H9 (cell line): Measurements from ENCODE around the gene PAK5. TPM values are rescaled to one million over a fixed set of nuclear protein-coding genes. Genes with fewer than 3 reads are reported as not detected.
A peak's percentile ranks its signal among the peaks of the same experiment; 100 is the strongest.

ENCODE experiments used
- DNase-seq: peaks from one replicate; pipeline ENCODE4 v3.0.0-alpha.2; 2017
- H2AFZ ChIP-seq: one replicate; pipeline ENCODE4 v1.6.1; 2013; ENCODE audit warnings: mild to moderate bottlenecking, low read length, control low read depth, moderate library complexity
- H2AK5ac ChIP-seq: 2 replicates; pipeline ENCODE4 v1.6.1; 2013; ENCODE audit warnings: low read length, control low read depth, mixed read lengths; ENCODE audit not compliant: insufficient read length
- H2BK120ac ChIP-seq: one replicate; pipeline ENCODE4 v1.6.1; 2013; ENCODE audit warnings: low read depth, mild to moderate bottlenecking, low read length, control low read depth, inconsistent platforms; ENCODE audit not compliant: poor library complexity, severe bottlenecking
- H2BK12ac ChIP-seq: 2 replicates; pipeline ENCODE4 v1.6.1; 2013; ENCODE audit warnings: low read length, control low read depth, mixed read lengths, low read depth; ENCODE audit not compliant: insufficient read length
- H2BK15ac ChIP-seq: 2 replicates; pipeline ENCODE4 v1.6.1; 2013; ENCODE audit warnings: low read depth, low read length, control low read depth
- H2BK20ac ChIP-seq: one replicate; pipeline ENCODE4 v1.6.1; 2013; ENCODE audit warnings: low read depth, mild to moderate bottlenecking, low read length, control low read depth, inconsistent platforms; ENCODE audit not compliant: poor library complexity, severe bottlenecking
- H2BK5ac ChIP-seq: 2 replicates; pipeline ENCODE4 v1.6.1; 2013; ENCODE audit warnings: low read length, control low read depth, mixed read lengths; ENCODE audit not compliant: insufficient read length
- H3K14ac ChIP-seq: 2 replicates; pipeline ENCODE4 v1.6.1; 2013; ENCODE audit warnings: low read length, control low read depth; ENCODE audit not compliant: insufficient read depth
- H3K18ac ChIP-seq: 2 replicates; pipeline ENCODE4 v1.6.1; 2013; ENCODE audit warnings: low read depth, mild to moderate bottlenecking, mixed read lengths, low read length, control low read depth; ENCODE audit not compliant: insufficient read length
- H3K23ac ChIP-seq: 2 replicates; pipeline ENCODE4 v1.6.1; 2013; ENCODE audit warnings: low read length, control low read depth, mixed read lengths, low read depth; ENCODE audit not compliant: insufficient read length
- H3K23me2 ChIP-seq: 2 replicates; pipeline ENCODE4 v1.6.1; 2013; ENCODE audit warnings: low read depth, mild to moderate bottlenecking, mixed read lengths, low read length, control low read depth; ENCODE audit not compliant: insufficient read length, poor library complexity, severe bottlenecking
- H3K27ac ChIP-seq: 2 replicates; pipeline ENCODE4 v1.5.1; 2013; ENCODE audit warnings: low read length, control low read depth, mixed read lengths, low read depth; ENCODE audit not compliant: insufficient read length
- H3K27me3 ChIP-seq: 2 replicates; pipeline ENCODE4 v1.6.1; 2013; ENCODE audit warnings: low read length, control low read depth, inconsistent platforms; ENCODE audit not compliant: insufficient read depth
- H3K4ac ChIP-seq: 2 replicates; pipeline ENCODE4 v1.6.1; 2013; ENCODE audit warnings: low read depth, mild to moderate bottlenecking, control low read depth, inconsistent platforms, low read length, moderate library complexity
- H3K4me1 ChIP-seq: 2 replicates; pipeline ENCODE4 v1.6.1; 2013; ENCODE audit warnings: low read length, control low read depth, inconsistent platforms; ENCODE audit not compliant: insufficient read depth
- H3K4me2 ChIP-seq: 2 replicates; pipeline ENCODE4 v1.6.1; 2013; ENCODE audit warnings: low read length, control low read depth, mixed read lengths; ENCODE audit not compliant: insufficient read length, insufficient read depth
- H3K56ac ChIP-seq: 2 replicates; pipeline ENCODE4 v1.6.1; 2013; ENCODE audit warnings: low read depth, mild to moderate bottlenecking, mixed read lengths, low read length, control low read depth; ENCODE audit not compliant: insufficient read length
- H3K79me1 ChIP-seq: 2 replicates; pipeline ENCODE4 v1.6.1; 2013; ENCODE audit warnings: low read depth, mild to moderate bottlenecking, moderate library complexity, low read length, control low read depth, inconsistent platforms; ENCODE audit not compliant: insufficient read depth, poor library complexity, severe bottlenecking
- H3K79me2 ChIP-seq: 2 replicates; pipeline ENCODE4 v1.6.1; 2013; ENCODE audit warnings: low read length, control low read depth, inconsistent platforms; ENCODE audit not compliant: insufficient read depth
- H3K9ac ChIP-seq: 2 replicates; pipeline ENCODE4 v1.6.1; 2013; ENCODE audit warnings: low read length, control low read depth, mixed read lengths; ENCODE audit not compliant: insufficient read length; ENCODE audit errors: extremely low read depth
- H3K9me3 ChIP-seq: one replicate; pipeline ENCODE4 v1.6.1; 2013; ENCODE audit warnings: low read depth, low read length, inconsistent platforms; ENCODE audit not compliant: control insufficient read depth
- H3T11ph ChIP-seq: one replicate; pipeline ENCODE4 v1.6.1; 2013; ENCODE audit warnings: mild to moderate bottlenecking, low read length, control low read depth, inconsistent platforms
- H4K20me1 ChIP-seq: one replicate; pipeline ENCODE4 v1.6.1; 2013; ENCODE audit not compliant: control insufficient read depth, insufficient read length, insufficient read depth
- H4K5ac ChIP-seq: 2 replicates; pipeline ENCODE4 v1.6.1; 2013; ENCODE audit warnings: low read depth, mild to moderate bottlenecking, mixed read lengths, low read length, control low read depth; ENCODE audit not compliant: insufficient read length
- H4K8ac ChIP-seq: replicated peaks from 2 replicates; pipeline ENCODE4 v1.6.1; 2013; ENCODE audit warnings: low read length, control low read depth, mixed read lengths, low read depth; ENCODE audit not compliant: insufficient read length
- H4K91ac ChIP-seq: 2 replicates; pipeline ENCODE4 v1.6.1; 2013; ENCODE audit warnings: low read depth, mild to moderate bottlenecking, moderate library complexity, mixed read lengths, low read length, control low read depth; ENCODE audit not compliant: insufficient read length
- H3K27ac Mint-ChIP-seq, 3 experiments: 2 replicates in 2 of 3; 3 replicates in 1 of 3; pipeline ENCODE4 v1.8.0; 2020 to 2021; ENCODE audit warnings: mixed read lengths in 3 of 3, mild to moderate bottlenecking in 1 of 3, moderate library complexity in 1 of 3
- H3K27me3 Mint-ChIP-seq: 2 replicates; pipeline ENCODE4 v1.8.0; 2021; ENCODE audit warnings: low read depth, mild to moderate bottlenecking, moderate library complexity, mixed read lengths
- H3K36me3 Mint-ChIP-seq, 3 experiments: 2 replicates in 2 of 3; 3 replicates in 1 of 3; pipeline ENCODE4 v1.8.0; 2020 to 2021; ENCODE audit warnings: low read depth in 3 of 3, mixed read lengths in 3 of 3; ENCODE audit not compliant: insufficient read depth in 1 of 3
- H3K4me1 Mint-ChIP-seq, 2 experiments: 2 replicates each; pipeline ENCODE4 v1.8.0; 2020; ENCODE audit warnings: mixed read lengths in 2 of 2
- H3K4me3 Mint-ChIP-seq, 2 experiments: 2 replicates in 1 of 2; 3 replicates in 1 of 2; pipeline ENCODE4 v1.8.0; 2020 to 2021; ENCODE audit warnings: mild to moderate bottlenecking in 2 of 2, mixed read lengths in 2 of 2, moderate library complexity in 1 of 2
- H3K9me3 Mint-ChIP-seq, 2 experiments: 2 replicates in 1 of 2; 3 replicates in 1 of 2; pipeline ENCODE4 v1.8.0; 2020; ENCODE audit warnings: mild to moderate bottlenecking in 2 of 2, mixed read lengths in 2 of 2, moderate library complexity in 1 of 2
- CTCF ChIP-seq: fragments of 200-600 bp; sonication (generic); conservative IDR thresholded peaks from 3 replicates; pipeline ENCODE4 v1.8.0; 2021; ENCODE audit warnings: antibody characterized with exemption, mild to moderate bottlenecking
- WGBS: extraction: QIAGEN DNeasy Blood & Tissue Kit; methylation state at CpG from one replicate; pipeline ENCODE4 v1.1.7; 2013; ENCODE audit warnings: missing lambda C conversion rate, low lambda C conversion rate, mixed read lengths; ENCODE audit not compliant: insufficient read length; ENCODE audit errors: extremely low coverage; 5-methylcytosine and 5-hydroxymethylcytosine counted together
- total RNA-seq: library from RNA; stranded (reverse); gene quantifications from 2 replicates; pipeline ENCODE4 v1.2.1, GENCODE V29; 2021

Gene PAK5
- total RNA-seq, 1 experiment from 2014 or later: 0.20 TPM

DNA sequence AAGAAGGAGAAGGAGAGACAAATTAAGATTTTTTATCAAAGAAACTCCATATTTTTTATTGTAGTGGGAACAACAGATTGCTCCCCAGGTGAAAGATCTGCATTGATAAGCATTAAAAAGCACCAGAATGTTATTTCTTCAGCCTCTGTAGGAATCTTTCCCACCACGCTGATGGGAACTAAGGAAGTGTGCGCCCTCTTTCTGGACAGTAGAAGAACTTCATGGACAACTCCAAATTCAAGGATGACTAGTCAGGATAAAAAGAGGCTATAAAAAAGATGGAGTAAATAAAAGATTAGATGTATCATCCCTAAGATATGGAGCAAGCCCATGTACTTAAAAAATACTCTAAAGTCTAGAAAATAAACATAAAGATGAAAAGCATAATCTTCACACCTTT is 45.8 kb upstream of the PAK5 start:
- Histone ChIP-seq H3K56ac (no peak overlapping the region), H2AFZ (no peak overlapping the region), H3K27me3 (no peaks in the 10 kb centered on the region), H3K79me2 (no peaks in the 10 kb centered on the region), H3K4me2 (no peak overlapping the region), H3K14ac (no peak overlapping the region), H2BK15ac (no peak overlapping the region), H3K18ac (no peak overlapping the region), H3K27ac (no peak overlapping the region), H3K4me1 (no peaks in the 10 kb centered on the region), H4K20me1 (no peaks in the 10 kb centered on the region), H4K5ac (no peak overlapping the region), H4K8ac (no peak overlapping the region), H3K23ac (no peak overlapping the region), H3K9ac (no peak overlapping the region), H2BK5ac (no peak overlapping the region), H4K91ac (no peak overlapping the region), H3K9me3 (no peaks in the 10 kb centered on the region), H3K4ac (no peak overlapping the region), H3K23me2 (no peaks in the 10 kb centered on the region), H2AK5ac (no peak overlapping the region), H2BK120ac (no peak overlapping the region), H2BK12ac (no peak overlapping the region), H2BK20ac (no peak overlapping the region), H3K79me1 (no peaks in the 10 kb centered on the region), H3T11ph (no peak overlapping the region)
- Mint-ChIP-seq H3K27ac (no peak overlapping the region), H3K4me3 (no peak overlapping the region), H3K4me1 (peaks cover 6% of the 10 kb centered on the region in 2 experiments; a peak in 3 of 4 replicates), H3K36me3 (peaks cover 0 to 7% (median 0%) of the 10 kb centered on the region in 3 experiments; a peak in 3 of 7 replicates), H3K9me3 (peaks cover 6 to 7% of the 10 kb centered on the region in 2 experiments; a peak in 2 of 5 replicates), H3K27me3 (no peaks in the 10 kb centered on the region)
- peak; percentile 44; the same call in 2 of the 3 replicates for TF ChIP-seq CTCF
- WGBS: no CpG with 5 or more reads among the region's 2 CpGs
- no peak for DNase-seq
